ENCODE data around the gene PIK3R5. TPM values are rescaled to one million over a fixed set of nuclear protein-coding genes. Genes with fewer than 3 reads are reported as not detected.
A peak's percentile ranks its signal among the peaks of the same experiment; 100 is the strongest.

The PIK3R5 gene
- total RNA-seq, 1 donor from 2014 or later, result 0.30 TPM

GRCh38 chr17:8837563-8838075 is 127.9 kb downstream of the PIK3R5 start:
- no peaks in the 10 kb centered on the region for H3K4me1 ChIP-seq (ENCODE audit: insufficient read depth, low read length)
- no peak overlapping the region for H3K27ac ChIP-seq (ENCODE audit: low read depth, low read length)
- H3K9me3 ChIP-seq (ENCODE audit: insufficient read depth, low read depth, low read length), result no peaks in the 10 kb centered on the region
- Mint-ChIP-seq H3K27me3 (ENCODE audit: low read depth, unreplicated experiment) (peaks cover 39% of the 10 kb centered on the region), H3K4me3 (ENCODE audit: unreplicated experiment) (no peak overlapping the region), H3K9me3 (ENCODE audit: unreplicated experiment) (peaks cover 7% of the 10 kb centered on the region), H3K36me3 (ENCODE audit: low read depth, unreplicated experiment) (peaks cover 1% of the 10 kb centered on the region), H3K27ac (ENCODE audit: unreplicated experiment) (peak overlapping the region; percentile 11), H3K4me1 (ENCODE audit: low read depth, unreplicated experiment) (no peaks in the 10 kb centered on the region)
- H3K27me3 ChIP-seq (ENCODE audit: insufficient read depth, low read length), result peaks cover 2% of the 10 kb centered on the region
- H3K4me3 ChIP-seq (ENCODE audit: insufficient read depth, low read depth, low read length), result no peak overlapping the region
- no peaks in the 10 kb centered on the region for H3K79me2 ChIP-seq (ENCODE audit: insufficient read depth, low read length)
- no peaks in the 10 kb centered on the region for H3K36me3 ChIP-seq (ENCODE audit: insufficient read depth, low read length)
- no peak overlapping the region for H3K4me2 ChIP-seq (ENCODE audit: low read length)
- no peak for FAIRE-seq
- H4K20me1 ChIP-seq (ENCODE audit: insufficient read depth, low read length), result no peaks in the 10 kb centered on the region
- H2AFZ ChIP-seq (ENCODE audit: low read depth, low read length), result no peak overlapping the region
- no peak for TF ChIP-seq EZH2 (IDR thresholded peaks at IDR 0.05; ENCODE audit: insufficient read depth, low read length)
- no peak for DNase-seq (ENCODE audit: low read depth)
- H3K9ac ChIP-seq (ENCODE audit: low read length), result no peak overlapping the region

- TF ChIP-seq EZH2 (IDR thresholded peaks at IDR 0.05; ENCODE audit: insufficient read depth, low read length), result no peak
- TF ChIP-seq CTCF (IDR thresholded peaks at IDR 0.05; ENCODE audit: insufficient read depth, low read depth, low read length), result no peak
- peaks cover 2% of the 10 kb centered on the region for H3K9me3 Mint-ChIP-seq (ENCODE audit: unreplicated experiment)
- peaks cover 1% of the 10 kb centered on the region for H3K36me3 Mint-ChIP-seq (ENCODE audit: low read depth, unreplicated experiment)
- Histone ChIP-seq H3K79me2 (ENCODE audit: insufficient read depth, low read length) (no peaks in the 10 kb centered on the region), H3K36me3 (ENCODE audit: insufficient read depth, low read length) (no peaks in the 10 kb centered on the region), H4K20me1 (ENCODE audit: insufficient read depth, low read length) (no peaks in the 10 kb centered on the region), H3K27me3 (ENCODE audit: insufficient read depth, low read length) (no peaks in the 10 kb centered on the region), H2AFZ (ENCODE audit: low read depth, low read length) (no peak overlapping the region), H3K27ac (ENCODE audit: low read depth, low read length) (no peak overlapping the region), H3K4me3 (ENCODE audit: insufficient read depth, low read depth, low read length) (no peak overlapping the region), H3K9me3 (ENCODE audit: insufficient read depth, low read depth, low read length) (no peaks in the 10 kb centered on the region), H3K4me2 (ENCODE audit: low read length) (no peak overlapping the region), H3K4me1 (ENCODE audit: insufficient read depth, low read length) (no peaks in the 10 kb centered on the region), H3K9ac (ENCODE audit: low read length) (no peak overlapping the region)
- H3K4me1 Mint-ChIP-seq (ENCODE audit: low read depth, unreplicated experiment), result no peaks in the 10 kb centered on the region
- DNase-seq (ENCODE audit: low read depth), result no peak
- peak overlapping the region; percentile 11 for H3K27ac Mint-ChIP-seq (ENCODE audit: unreplicated experiment)
- H3K27me3 Mint-ChIP-seq (ENCODE audit: low read depth, unreplicated experiment), result peaks cover 35% of the 10 kb centered on the region
- no peak overlapping the region for H3K4me3 Mint-ChIP-seq (ENCODE audit: unreplicated experiment)
- FAIRE-seq, result no peak
These were observed 128.5 kb downstream of the PIK3R5 start for GRCh38 chr17:8836821-8837562.

GRCh38 chr17:8835631-8836364 is 129.7 kb downstream of the PIK3R5 start:
- Mint-ChIP-seq H3K36me3 (ENCODE audit: low read depth, unreplicated experiment) (peaks cover 1% of the 10 kb centered on the region), H3K4me1 (ENCODE audit: low read depth, unreplicated experiment) (no peaks in the 10 kb centered on the region), H3K9me3 (ENCODE audit: unreplicated experiment) (no peaks in the 10 kb centered on the region), H3K27me3 (ENCODE audit: low read depth, unreplicated experiment) (peaks cover 27% of the 10 kb centered on the region), H3K27ac (ENCODE audit: unreplicated experiment) (no peak overlapping the region), H3K4me3 (ENCODE audit: unreplicated experiment) (no peak overlapping the region)
- H4K20me1 ChIP-seq (ENCODE audit: insufficient read depth, low read length), result no peaks in the 10 kb centered on the region
- H3K4me1 ChIP-seq (ENCODE audit: insufficient read depth, low read length), result no peaks in the 10 kb centered on the region
- no peaks in the 10 kb centered on the region for H3K9me3 ChIP-seq (ENCODE audit: insufficient read depth, low read depth, low read length)
- H3K4me2 ChIP-seq (ENCODE audit: low read length), result no peak overlapping the region
- H3K36me3 ChIP-seq (ENCODE audit: insufficient read depth, low read length), result no peaks in the 10 kb centered on the region
- FAIRE-seq (no peak), DNase-seq (ENCODE audit: low read depth) (no peak)
- H2AFZ ChIP-seq (ENCODE audit: low read depth, low read length), result no peak overlapping the region
- H3K9ac ChIP-seq (ENCODE audit: low read length), result no peak overlapping the region
- peaks cover 2% of the 10 kb centered on the region for H3K27me3 ChIP-seq (ENCODE audit: insufficient read depth, low read length)
- no peaks in the 10 kb centered on the region for H3K79me2 ChIP-seq (ENCODE audit: insufficient read depth, low read length)
- H3K27ac ChIP-seq (ENCODE audit: low read depth, low read length), result no peak overlapping the region
- TF ChIP-seq CTCF (IDR thresholded peaks at IDR 0.05; ENCODE audit: insufficient read depth, low read depth, low read length) (no peak), EZH2 (IDR thresholded peaks at IDR 0.05; ENCODE audit: insufficient read depth, low read length) (no peak)
- H3K4me3 ChIP-seq (ENCODE audit: insufficient read depth, low read depth, low read length), result no peak overlapping the region

Measured in astrocyte (in vitro differentiated cells and primary cell).